ENCODE data around the gene HPS1. TPM values are rescaled to one million over a fixed set of nuclear protein-coding genes. Genes with fewer than 3 reads are reported as not detected.

HPS1 gene
- total RNA-seq, 1 experiment from 2014 or later: 47.4 TPM

DNA sequence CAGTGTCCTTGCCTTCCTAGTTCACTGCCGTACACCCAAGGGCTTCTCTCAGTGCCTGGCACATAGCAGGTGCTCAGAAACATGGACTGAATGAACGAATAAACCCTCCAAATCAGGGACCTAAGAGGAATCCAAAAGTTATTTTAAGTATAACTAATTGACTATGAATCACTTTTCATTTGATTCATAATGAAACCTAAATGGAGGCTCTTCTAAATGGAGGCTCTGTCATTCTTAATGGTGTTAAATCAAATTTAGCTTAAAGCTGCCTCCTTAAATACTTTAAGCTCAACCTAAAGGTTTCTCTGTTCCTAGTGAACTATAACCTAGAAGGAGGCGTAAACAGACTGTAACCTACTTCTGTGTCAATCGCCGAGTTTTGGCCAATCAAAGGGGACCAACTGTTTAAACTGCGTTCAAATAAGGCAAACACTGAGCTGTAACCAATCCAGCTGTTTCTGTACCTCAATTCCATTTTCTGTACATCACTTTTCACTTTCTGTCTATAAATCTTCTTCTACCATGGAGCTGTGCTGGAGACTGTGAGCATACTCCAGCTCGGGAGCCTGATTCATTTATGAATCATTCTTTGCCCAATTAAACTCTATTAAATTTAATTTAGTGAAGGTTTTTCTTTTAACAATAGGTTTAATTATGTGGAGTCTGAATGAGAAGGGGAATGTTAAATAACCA, 42.8 kb downstream of the HPS1 start:
- Histone ChIP-seq H2BK12ac (ENCODE audit: insufficient read length, low read depth, low read length) (no peak overlapping the region), H3K79me1 (ENCODE audit: insufficient read depth, low read depth, low read length, poor library complexity, severe bottlenecking) (no peaks in the 10 kb centered on the region), H4K91ac (ENCODE audit: insufficient read length, low read depth, low read length) (no peak overlapping the region), H2BK15ac (ENCODE audit: low read depth, low read length) (no peak overlapping the region), H3K18ac (ENCODE audit: insufficient read length, low read depth, low read length) (no peak overlapping the region), H2BK20ac (ENCODE audit: low read depth, low read length, poor library complexity, severe bottlenecking) (no peak overlapping the region), H3K79me2 (ENCODE audit: insufficient read depth, low read length) (no peaks in the 10 kb centered on the region), H3T11ph (ENCODE audit: low read length) (no peak overlapping the region), H3K4me1 (ENCODE audit: insufficient read depth, low read length) (no peaks in the 10 kb centered on the region; the same call in 1 of the 2 replicates), H3K56ac (ENCODE audit: insufficient read length, low read depth, low read length) (no peak overlapping the region), H4K5ac (ENCODE audit: insufficient read length, low read depth, low read length) (no peak overlapping the region), H3K14ac (ENCODE audit: insufficient read depth, low read length) (no peak overlapping the region), H2AFZ (ENCODE audit: low read length) (no peak overlapping the region), H3K23me2 (ENCODE audit: insufficient read length, low read depth, low read length, poor library complexity, severe bottlenecking) (no peaks in the 10 kb centered on the region), H3K4ac (ENCODE audit: low read depth, low read length) (no peak overlapping the region), H3K9me3 (ENCODE audit: control insufficient read depth, low read depth, low read length) (no peaks in the 10 kb centered on the region), H2AK5ac (ENCODE audit: insufficient read length, low read length) (no peak overlapping the region), H3K27ac (ENCODE audit: insufficient read length, low read depth, low read length) (no peak overlapping the region), H3K4me2 (ENCODE audit: insufficient read depth, insufficient read length, low read length) (no peak overlapping the region), H2BK120ac (ENCODE audit: low read depth, low read length, poor library complexity, severe bottlenecking) (no peak overlapping the region), H4K20me1 (ENCODE audit: control insufficient read depth, insufficient read depth, insufficient read length) (no peaks in the 10 kb centered on the region), H3K23ac (ENCODE audit: insufficient read length, low read depth, low read length) (no peak overlapping the region), H4K8ac (replicated peaks; ENCODE audit: insufficient read length, low read depth, low read length) (no peak overlapping the region), H3K27me3 (ENCODE audit: insufficient read depth, low read length) (no peaks in the 10 kb centered on the region), H2BK5ac (ENCODE audit: insufficient read length, low read length) (no peak overlapping the region), H3K9ac (ENCODE audit: extremely low read depth, insufficient read length, low read length) (no peak overlapping the region)
- no CpG with 5 or more reads among the region's 7 CpGs for WGBS (ENCODE audit: extremely low coverage, insufficient read length, low lambda C conversion rate)
- H3K4me1 Mint-ChIP-seq: peaks cover 5 to 8% of the 10 kb centered on the region in 2 experiments
- no peak overlapping the region for H3K4me3 Mint-ChIP-seq
- no peak overlapping the region for H3K27ac Mint-ChIP-seq
- TF ChIP-seq, protein P1, sequence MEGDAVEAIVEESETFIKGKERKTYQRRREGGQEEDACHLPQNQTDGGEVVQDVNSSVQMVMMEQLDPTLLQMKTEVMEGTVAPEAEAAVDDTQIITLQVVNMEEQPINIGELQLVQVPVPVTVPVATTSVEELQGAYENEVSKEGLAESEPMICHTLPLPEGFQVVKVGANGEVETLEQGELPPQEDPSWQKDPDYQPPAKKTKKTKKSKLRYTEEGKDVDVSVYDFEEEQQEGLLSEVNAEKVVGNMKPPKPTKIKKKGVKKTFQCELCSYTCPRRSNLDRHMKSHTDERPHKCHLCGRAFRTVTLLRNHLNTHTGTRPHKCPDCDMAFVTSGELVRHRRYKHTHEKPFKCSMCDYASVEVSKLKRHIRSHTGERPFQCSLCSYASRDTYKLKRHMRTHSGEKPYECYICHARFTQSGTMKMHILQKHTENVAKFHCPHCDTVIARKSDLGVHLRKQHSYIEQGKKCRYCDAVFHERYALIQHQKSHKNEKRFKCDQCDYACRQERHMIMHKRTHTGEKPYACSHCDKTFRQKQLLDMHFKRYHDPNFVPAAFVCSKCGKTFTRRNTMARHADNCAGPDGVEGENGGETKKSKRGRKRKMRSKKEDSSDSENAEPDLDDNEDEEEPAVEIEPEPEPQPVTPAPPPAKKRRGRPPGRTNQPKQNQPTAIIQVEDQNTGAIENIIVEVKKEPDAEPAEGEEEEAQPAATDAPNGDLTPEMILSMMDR (conservative IDR thresholded peaks at IDR 0.05): no peak
- DNase-seq: no peak
- H3K9me3 Mint-ChIP-seq: no peaks in the 10 kb centered on the region
- H3K27me3 Mint-ChIP-seq (ENCODE audit: low read depth): no peaks in the 10 kb centered on the region
- no peaks in the 10 kb centered on the region; a peak in 2 of 7 replicates for H3K36me3 Mint-ChIP-seq (ENCODE audit: insufficient read depth in 1 of 3, low read depth in 3 of 3)
